Adrenal gland (tissue), 12 donors: ENCODE data around the gene NUP188. TPM values are rescaled to one million over a fixed set of nuclear protein-coding genes. Genes with fewer than 3 reads are reported as not detected.
"Not testable (repeated sequence)": the region's sequence is repeated elsewhere in the genome, so short reads cannot be mapped to it uniquely, and the experiment has no call there.

ENCODE experiments used
- DNase-seq, 7 donors: peaks; one replicate each; pipeline ENCODE4 v3.0.0-alpha.2; 2019 to 2020
- H3K27ac ChIP-seq, 5 donors: fragments of 200-600 bp; sonication (generic) in 4 of 5; 1 replicate in 3 of 5; 2 replicates in 2 of 5; pipeline versions ENCODE4 v1.5.1 to v1.8.0; 2016 to 2020; ENCODE audit warnings: mild to moderate bottlenecking in 1 of 5
- H3K27me3 ChIP-seq: fragments of 200-600 bp; 2 replicates; pipeline ENCODE4 v1.8.0; 2021
- H3K36me3 ChIP-seq, 2 donors: fragments of 200-600 bp; replicated peaks in 1 of 2; 1 replicate in 1 of 2; 2 replicates in 1 of 2; pipeline versions ENCODE4 v1.5.1 to v1.8.0; 2018 to 2022
- H3K4me1 ChIP-seq, 2 donors: fragments of 200-600 bp; replicated peaks in 1 of 2; 1 replicate in 1 of 2; 2 replicates in 1 of 2; pipeline versions ENCODE4 v1.5.1 to v1.8.0; 2018 to 2021
- H3K4me3 ChIP-seq, 4 donors: fragments of 200-600 bp; sonication (generic) in 3 of 4; one replicate each; pipeline ENCODE4 v1.5.1; 2016 to 2018
- H3K9me3 ChIP-seq, 3 donors: fragments of 200-600 bp; sonication (generic) in 1 of 3; replicated peaks in 1 of 3; 1 replicate in 2 of 3; 2 replicates in 1 of 3; pipeline versions ENCODE4 v1.5.1 to v1.8.0; 2016 to 2021
- POLR2A ChIP-seq, 2 donors: fragments of 450-650 bp; IDR thresholded peaks; one replicate each; pipeline ENCODE4 v1.6.1; 2017; ENCODE audit warnings: antibody characterized with exemption in 2 of 2, mild to moderate bottlenecking in 2 of 2, moderate library complexity in 1 of 2
- WGBS, 4 donors: extraction: QIAGEN DNeasy Blood & Tissue Kit in 2 of 4; methylation state at CpG; one replicate each; pipeline versions ENCODE4 v1.1.5 to v1.1.7; 2013 to 2017; 5-methylcytosine and 5-hydroxymethylcytosine counted together
- intact Hi-C, 2 donors: fragments of 100-400 bp; cut with DNase I; formaldehyde crosslinking; loops; one replicate each; pipeline versions ENCODE4 v1.14.1 to v1.15.0; 2022 to 2023
- polyA plus RNA-seq, 3 donors: library from polyadenylated mRNA; stranded (reverse); fragments of 200-250 nt in 2 of 3; fragments of 350-450 nt in 1 of 3; fragmentation: Illumina TruSeq in 1 of 3; extraction: RNeasy Lipid Tissue Mini Kit (QIAGEN cat#74804) in 1 of 3; gene quantifications; one replicate each; pipeline ENCODE4 v1.2.3, GENCODE V29; 2013 to 2014
- total RNA-seq, 9 donors: library from RNA; depleted of rRNA in 4 of 9; stranded (reverse); fragments of >200 nt in 4 of 9; fragments of 120-200 nt in 1 of 9; fragmentation: NEBNext Ultra II Directional in 1 of 9; extraction: Animal tissue kit (Norgen Biotek cat#: 25700) in 1 of 9; gene quantifications; one replicate each; pipeline versions ENCODE4 v1.1.0 to v1.2.4, GENCODE V29; 2013 to 2023
- TF ChIP-seq, protein P1 (sequence below), 6 experiments: fragments of 450-650 bp in 4 of 6; fragments of 200-600 bp in 2 of 6; sonication (generic) in 1 of 6; IDR thresholded peaks; 1 replicate in 5 of 6; 2 replicates in 1 of 6; pipeline versions ENCODE4 v1.5.1 to v1.8.0; 2016 to 2021; ENCODE audit warnings: antibody characterized with exemption in 6 of 6, mild to moderate bottlenecking in 2 of 6, moderate library complexity in 1 of 6
- donor health status: healthy with polysubstance abuse.
- donor health status: Bipolar disorder and iron deficiency.
- donor health status: DM: yes; HTN: yes; CAD: no.
- donor health status: DM: no; HTN: no; CAD: no.
- donor health status: DM: no; HTN: no; CAD: no.
- donor health status: DM: yes; HTN: yes; CAD: no.

NUP188 gene
- total and polyA plus RNA-seq, 12 donors: 20.2 to 122 (median 31.8) TPM

DNA sequence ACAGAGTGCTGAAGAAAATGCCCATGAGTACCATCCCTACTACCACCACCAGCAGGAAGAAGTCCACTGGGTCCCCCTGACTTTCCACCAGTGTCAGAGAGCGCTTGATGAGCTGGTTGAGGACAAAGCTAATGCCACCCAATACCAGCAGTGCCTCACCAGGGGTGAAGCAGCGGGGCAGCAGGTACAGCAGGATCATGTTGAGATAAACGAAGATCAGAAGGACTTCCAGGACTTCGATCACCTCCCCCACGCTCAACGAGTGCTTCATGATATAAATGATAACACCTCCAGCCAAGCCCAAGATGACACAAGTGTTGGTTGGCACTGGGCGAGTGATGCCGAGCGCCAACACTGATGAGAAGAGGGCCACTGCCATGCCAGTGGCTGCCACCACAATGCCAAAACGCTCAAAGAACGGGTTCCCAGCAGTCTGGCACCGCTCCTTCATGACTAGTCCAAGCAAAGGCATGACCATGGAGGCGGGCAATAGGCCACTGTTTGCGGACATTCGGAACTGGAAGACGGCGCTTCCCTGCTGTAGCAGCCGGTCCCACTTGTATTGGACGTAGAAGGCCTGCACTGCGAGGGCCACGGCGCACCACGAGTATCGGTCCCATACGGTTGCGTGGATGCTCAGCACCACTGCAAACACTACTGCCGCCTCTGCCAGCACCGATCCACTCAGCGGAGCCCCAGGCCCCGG, 775 bp upstream of the NUP188 start:
- Histone ChIP-seq H3K27ac (peak overlapping the region; percentile 91 to 99 (median 97)), H3K4me1 (peaks cover 12 to 33% of the 10 kb centered on the region in 2 donors), H3K27me3 (no peaks in the 10 kb centered on the region), H3K4me3 (peak overlapping the region; percentile 45 to 83 (median 71)), H3K9me3 (no peaks in the 10 kb centered on the region), H3K36me3 (peaks cover 0 to 7% of the 10 kb centered on the region in 2 donors)
- WGBS, 4 donors: 29 to 89% (median 54%) methylated on average over 5 to 30 of the region's 30 CpGs
- no peak for TF ChIP-seq POLR2A (IDR thresholded peaks at IDR 0.05)
- TF ChIP-seq, protein P1, sequence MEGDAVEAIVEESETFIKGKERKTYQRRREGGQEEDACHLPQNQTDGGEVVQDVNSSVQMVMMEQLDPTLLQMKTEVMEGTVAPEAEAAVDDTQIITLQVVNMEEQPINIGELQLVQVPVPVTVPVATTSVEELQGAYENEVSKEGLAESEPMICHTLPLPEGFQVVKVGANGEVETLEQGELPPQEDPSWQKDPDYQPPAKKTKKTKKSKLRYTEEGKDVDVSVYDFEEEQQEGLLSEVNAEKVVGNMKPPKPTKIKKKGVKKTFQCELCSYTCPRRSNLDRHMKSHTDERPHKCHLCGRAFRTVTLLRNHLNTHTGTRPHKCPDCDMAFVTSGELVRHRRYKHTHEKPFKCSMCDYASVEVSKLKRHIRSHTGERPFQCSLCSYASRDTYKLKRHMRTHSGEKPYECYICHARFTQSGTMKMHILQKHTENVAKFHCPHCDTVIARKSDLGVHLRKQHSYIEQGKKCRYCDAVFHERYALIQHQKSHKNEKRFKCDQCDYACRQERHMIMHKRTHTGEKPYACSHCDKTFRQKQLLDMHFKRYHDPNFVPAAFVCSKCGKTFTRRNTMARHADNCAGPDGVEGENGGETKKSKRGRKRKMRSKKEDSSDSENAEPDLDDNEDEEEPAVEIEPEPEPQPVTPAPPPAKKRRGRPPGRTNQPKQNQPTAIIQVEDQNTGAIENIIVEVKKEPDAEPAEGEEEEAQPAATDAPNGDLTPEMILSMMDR (IDR thresholded peaks at IDR 0.05): no peak
- intact Hi-C loops: no loop called here
- peak; percentile 30 to 71 (median 55) for DNase-seq

DNA sequence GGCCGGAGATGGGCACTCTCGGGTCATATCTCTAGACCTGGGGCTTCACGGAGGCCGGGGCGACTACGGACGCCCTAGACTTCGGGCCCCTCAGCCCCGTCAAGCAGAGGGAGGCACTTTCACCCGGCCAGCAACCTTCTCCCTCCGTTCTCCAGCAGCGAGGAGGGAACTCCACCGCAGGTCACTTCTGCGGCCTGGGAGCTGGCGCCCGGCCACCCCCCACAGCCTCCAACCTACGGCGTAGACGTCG, 297 bp upstream of the NUP188 start:
- peak overlapping the region; percentile 91 to 99 (median 97) for H3K27ac ChIP-seq

DNA sequence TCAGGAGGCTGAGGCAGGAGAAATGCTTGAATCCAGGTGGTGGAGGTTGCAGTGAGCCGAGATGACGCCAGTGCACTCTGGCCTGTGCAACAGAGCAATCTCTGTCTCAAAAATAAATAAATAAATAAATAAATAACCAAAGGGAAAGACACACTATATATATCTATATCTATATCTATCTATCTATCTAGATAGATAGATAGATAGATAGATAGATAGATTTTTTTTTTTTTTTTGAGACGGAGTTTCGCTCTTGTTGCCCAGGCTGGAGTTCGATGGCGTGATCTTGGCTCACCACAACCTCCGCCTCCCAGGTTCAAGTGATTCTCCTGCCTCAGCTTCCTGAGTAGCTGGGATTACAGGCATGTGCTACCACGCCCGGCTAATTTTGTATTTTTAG, 13.9 kb downstream of the NUP188 start:
- H3K4me3 ChIP-seq, H3K27me3 ChIP-seq, DNase-seq, H3K4me1 ChIP-seq, H3K9me3 ChIP-seq, intact Hi-C loops, H3K27ac ChIP-seq: not testable (repeated sequence)
- WGBS, 4 donors: 95 to 97% (median 96%) methylated on average over 9 of the region's 9 CpGs
- peaks cover 0 to 71% of the 10 kb centered on the region in 2 donors for H3K36me3 ChIP-seq

More for the DNA sequence above, 297 bp upstream of the NUP188 start:
- Histone ChIP-seq H3K4me1 (peaks cover 12 to 32% of the 10 kb centered on the region in 2 donors), H3K27me3 (no peaks in the 10 kb centered on the region), H3K9me3 (no peaks in the 10 kb centered on the region), H3K36me3 (peaks cover 0 to 7% of the 10 kb centered on the region in 2 donors), H3K4me3 (peak overlapping the region; percentile 45 to 83 (median 71))
- WGBS, 4 donors: 1 to 2% (median 1%) methylated on average over 16 to 20 of the region's 20 CpGs; no CpG with 5 or more reads in 1 of the 4 donors
- no peak for DNase-seq
- TF ChIP-seq, protein P1 (IDR thresholded peaks at IDR 0.05): no peak
- intact Hi-C loops: no loop called here

DNA sequence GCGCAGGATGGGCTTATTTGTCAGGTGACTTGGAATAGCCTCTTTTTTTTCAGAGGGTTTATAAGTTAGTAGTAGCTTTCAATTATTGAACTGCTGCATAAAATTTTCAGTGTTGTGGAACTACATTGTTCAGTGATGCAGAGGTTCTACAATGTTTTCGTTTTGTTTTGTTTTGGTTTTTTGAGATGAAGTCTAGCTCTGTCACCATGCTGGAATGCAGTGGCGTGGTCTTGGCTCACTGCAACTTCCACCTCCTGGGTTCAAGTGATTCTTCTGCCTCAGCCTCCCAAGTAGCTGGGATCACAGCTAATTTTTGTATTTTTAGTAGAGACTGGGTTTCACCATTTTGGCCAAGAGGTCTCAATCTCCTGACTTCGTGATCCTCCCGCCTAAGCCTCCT, 22.0 kb downstream of the NUP188 start:
- 92 to 96% (median 95%) methylated on average over 5 of the region's 5 CpGs for WGBS, 4 donors
- H3K36me3 ChIP-seq: peaks cover 0 to 59% of the 10 kb centered on the region in 2 donors
- intact Hi-C loops: no loop called here
- no peak overlapping the region for H3K4me3 ChIP-seq
- H3K9me3 ChIP-seq: no peaks in the 10 kb centered on the region
- TF ChIP-seq, protein P1 (IDR thresholded peaks at IDR 0.05): no peak
- TF ChIP-seq POLR2A (IDR thresholded peaks at IDR 0.05): no peak
- no peak for DNase-seq
- H3K27me3 ChIP-seq: no peaks in the 10 kb centered on the region
- no peaks in the 10 kb centered on the region for H3K4me1 ChIP-seq
- H3K27ac ChIP-seq: no peak overlapping the region

DNA sequence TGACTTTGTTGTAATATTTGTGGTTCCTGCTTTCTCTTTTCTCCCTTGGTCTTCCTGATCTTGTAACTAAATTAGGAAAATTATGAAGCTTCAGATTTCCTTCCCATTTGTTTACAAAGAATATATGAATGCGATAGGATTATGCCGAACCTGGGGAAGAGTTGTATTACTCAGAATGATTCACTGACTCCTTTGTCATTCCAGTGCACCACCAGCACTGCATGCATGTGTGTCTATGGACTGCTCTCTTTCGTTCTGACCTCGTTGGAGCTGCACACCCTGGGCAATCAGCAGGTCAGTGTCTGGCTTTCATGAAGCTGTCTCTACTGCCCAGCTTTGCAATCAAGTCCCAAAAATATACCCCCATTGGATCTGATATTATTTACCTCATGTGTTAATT, 25.5 kb downstream of the NUP188 start:
- Histone ChIP-seq H3K36me3 (peaks cover 0 to 89% of the 10 kb centered on the region in 2 donors), H3K9me3 (no peaks in the 10 kb centered on the region), H3K4me1 (no peaks in the 10 kb centered on the region), H3K27me3 (no peaks in the 10 kb centered on the region), H3K4me3 (no peak overlapping the region), H3K27ac (no peak overlapping the region)
- no peak for TF ChIP-seq POLR2A (IDR thresholded peaks at IDR 0.05)
- TF ChIP-seq, protein P1 (IDR thresholded peaks at IDR 0.05): no peak
- intact Hi-C loops: no loop called here
- 48 to 72% (median 64%) methylated on average over 4 of the region's 4 CpGs for WGBS, 4 donors
- DNase-seq: peak in 3 of 7 donors; percentile 23 to 30 (median 29)
